Adrenal gland (tissue), 12 donors: Measurements from ENCODE around the gene AGBL1. TPM values are rescaled to one million over a fixed set of nuclear protein-coding genes. Genes with fewer than 3 reads are reported as not detected.

Experiments
- DNase-seq, 7 donors: peaks; one replicate each; pipeline ENCODE4 v3.0.0-alpha.2; 2019 to 2020
- H3K27ac ChIP-seq, 5 donors: fragments of 200-600 bp; sonication (generic) in 4 of 5; 1 replicate in 3 of 5; 2 replicates in 2 of 5; pipeline versions ENCODE4 v1.5.1 to v1.8.0; 2016 to 2020; ENCODE audit warnings: mild to moderate bottlenecking in 1 of 5
- H3K27me3 ChIP-seq: fragments of 200-600 bp; 2 replicates; pipeline ENCODE4 v1.8.0; 2021
- H3K36me3 ChIP-seq, 2 donors: fragments of 200-600 bp; replicated peaks in 1 of 2; 1 replicate in 1 of 2; 2 replicates in 1 of 2; pipeline versions ENCODE4 v1.5.1 to v1.8.0; 2018 to 2022
- H3K4me1 ChIP-seq, 2 donors: fragments of 200-600 bp; replicated peaks in 1 of 2; 1 replicate in 1 of 2; 2 replicates in 1 of 2; pipeline versions ENCODE4 v1.5.1 to v1.8.0; 2018 to 2021
- H3K4me3 ChIP-seq, 4 donors: fragments of 200-600 bp; sonication (generic) in 3 of 4; one replicate each; pipeline ENCODE4 v1.5.1; 2016 to 2018
- H3K9me3 ChIP-seq, 3 donors: fragments of 200-600 bp; sonication (generic) in 1 of 3; replicated peaks in 1 of 3; 1 replicate in 2 of 3; 2 replicates in 1 of 3; pipeline versions ENCODE4 v1.5.1 to v1.8.0; 2016 to 2021
- POLR2A ChIP-seq, 2 donors: fragments of 450-650 bp; IDR thresholded peaks; one replicate each; pipeline ENCODE4 v1.6.1; 2017; ENCODE audit warnings: antibody characterized with exemption in 2 of 2, mild to moderate bottlenecking in 2 of 2, moderate library complexity in 1 of 2
- WGBS, 4 donors: extraction: QIAGEN DNeasy Blood & Tissue Kit in 2 of 4; methylation state at CpG; one replicate each; pipeline versions ENCODE4 v1.1.5 to v1.1.7; 2013 to 2017; 5-methylcytosine and 5-hydroxymethylcytosine counted together
- intact Hi-C, 2 donors: fragments of 100-400 bp; cut with DNase I; formaldehyde crosslinking; loops; one replicate each; pipeline versions ENCODE4 v1.14.1 to v1.15.0; 2022 to 2023
- polyA plus RNA-seq, 3 donors: library from polyadenylated mRNA; stranded (reverse); fragments of 200-250 nt in 2 of 3; fragments of 350-450 nt in 1 of 3; fragmentation: Illumina TruSeq in 1 of 3; extraction: RNeasy Lipid Tissue Mini Kit (QIAGEN cat#74804) in 1 of 3; gene quantifications; one replicate each; pipeline ENCODE4 v1.2.3, GENCODE V29; 2013 to 2014
- total RNA-seq, 9 donors: library from RNA; depleted of rRNA in 4 of 9; stranded (reverse); fragments of >200 nt in 4 of 9; fragments of 120-200 nt in 1 of 9; fragmentation: NEBNext Ultra II Directional in 1 of 9; extraction: Animal tissue kit (Norgen Biotek cat#: 25700) in 1 of 9; gene quantifications; one replicate each; pipeline versions ENCODE4 v1.1.0 to v1.2.4, GENCODE V29; 2013 to 2023
- TF ChIP-seq, protein P1 (sequence below), 6 experiments: fragments of 450-650 bp in 4 of 6; fragments of 200-600 bp in 2 of 6; sonication (generic) in 1 of 6; IDR thresholded peaks; 1 replicate in 5 of 6; 2 replicates in 1 of 6; pipeline versions ENCODE4 v1.5.1 to v1.8.0; 2016 to 2021; ENCODE audit warnings: antibody characterized with exemption in 6 of 6, mild to moderate bottlenecking in 2 of 6, moderate library complexity in 1 of 6
- donor health status: healthy with polysubstance abuse.
- donor health status: Bipolar disorder and iron deficiency.
- donor health status: DM: yes; HTN: yes; CAD: no.
- donor health status: DM: no; HTN: no; CAD: no.
- donor health status: DM: no; HTN: no; CAD: no.
- donor health status: DM: yes; HTN: yes; CAD: no.

AGBL1 gene
- total and polyA plus RNA-seq, 12 donors, result 0.04 to 0.07 (median 0.06) TPM; not detected in 9

DNA sequence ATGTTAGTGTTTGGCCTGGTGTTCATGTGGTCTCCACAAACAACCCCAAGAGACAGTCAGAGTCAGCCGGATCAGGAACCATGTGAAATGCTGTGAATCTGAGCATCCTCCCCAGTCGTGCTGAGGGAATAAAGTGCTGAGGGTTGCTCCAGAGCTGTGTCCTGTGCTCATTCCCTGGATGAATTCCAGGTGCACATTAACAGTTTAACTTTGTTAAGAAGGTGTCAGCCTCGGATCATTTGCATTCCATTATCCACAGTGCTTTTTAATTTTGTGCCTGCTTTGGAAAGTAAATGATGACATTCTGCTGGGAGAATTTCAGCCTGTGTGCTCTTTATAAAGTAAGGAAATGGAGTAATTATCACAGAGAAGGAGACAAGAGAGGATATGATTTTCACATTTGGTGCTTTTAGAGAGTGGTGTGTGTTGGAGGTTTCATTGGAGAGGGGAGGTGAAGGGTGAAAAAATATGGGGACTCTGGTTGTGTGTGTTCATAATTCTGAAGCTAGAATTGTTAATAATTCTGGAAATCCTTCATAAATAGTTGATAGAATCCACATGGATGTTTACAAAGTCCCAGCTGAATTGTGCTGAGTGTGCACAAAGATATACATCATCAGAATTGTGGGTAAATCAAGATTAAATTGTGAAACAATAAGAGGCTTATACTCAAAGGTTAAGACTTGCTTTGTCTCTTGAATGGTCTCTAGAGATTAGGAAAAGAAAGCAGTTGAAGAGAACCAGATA is 621.4 kb downstream of the AGBL1 start:
- Histone ChIP-seq H3K27ac (no peak overlapping the region), H3K36me3 (no peaks in the 10 kb centered on the region), H3K4me1 (no peaks in the 10 kb centered on the region), H3K27me3 (peaks cover 7% of the 10 kb centered on the region), H3K9me3 (no peaks in the 10 kb centered on the region), H3K4me3 (no peak overlapping the region)
- DNase-seq, result no peak
- intact Hi-C loops, result no loop called here
- 42 to 62% (median 50%) methylated on average over 3 of the region's 3 CpGs for WGBS, 4 donors
- TF ChIP-seq, protein P1, sequence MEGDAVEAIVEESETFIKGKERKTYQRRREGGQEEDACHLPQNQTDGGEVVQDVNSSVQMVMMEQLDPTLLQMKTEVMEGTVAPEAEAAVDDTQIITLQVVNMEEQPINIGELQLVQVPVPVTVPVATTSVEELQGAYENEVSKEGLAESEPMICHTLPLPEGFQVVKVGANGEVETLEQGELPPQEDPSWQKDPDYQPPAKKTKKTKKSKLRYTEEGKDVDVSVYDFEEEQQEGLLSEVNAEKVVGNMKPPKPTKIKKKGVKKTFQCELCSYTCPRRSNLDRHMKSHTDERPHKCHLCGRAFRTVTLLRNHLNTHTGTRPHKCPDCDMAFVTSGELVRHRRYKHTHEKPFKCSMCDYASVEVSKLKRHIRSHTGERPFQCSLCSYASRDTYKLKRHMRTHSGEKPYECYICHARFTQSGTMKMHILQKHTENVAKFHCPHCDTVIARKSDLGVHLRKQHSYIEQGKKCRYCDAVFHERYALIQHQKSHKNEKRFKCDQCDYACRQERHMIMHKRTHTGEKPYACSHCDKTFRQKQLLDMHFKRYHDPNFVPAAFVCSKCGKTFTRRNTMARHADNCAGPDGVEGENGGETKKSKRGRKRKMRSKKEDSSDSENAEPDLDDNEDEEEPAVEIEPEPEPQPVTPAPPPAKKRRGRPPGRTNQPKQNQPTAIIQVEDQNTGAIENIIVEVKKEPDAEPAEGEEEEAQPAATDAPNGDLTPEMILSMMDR (IDR thresholded peaks at IDR 0.05), result no peak
- TF ChIP-seq POLR2A (IDR thresholded peaks at IDR 0.05), result no peak

DNA sequence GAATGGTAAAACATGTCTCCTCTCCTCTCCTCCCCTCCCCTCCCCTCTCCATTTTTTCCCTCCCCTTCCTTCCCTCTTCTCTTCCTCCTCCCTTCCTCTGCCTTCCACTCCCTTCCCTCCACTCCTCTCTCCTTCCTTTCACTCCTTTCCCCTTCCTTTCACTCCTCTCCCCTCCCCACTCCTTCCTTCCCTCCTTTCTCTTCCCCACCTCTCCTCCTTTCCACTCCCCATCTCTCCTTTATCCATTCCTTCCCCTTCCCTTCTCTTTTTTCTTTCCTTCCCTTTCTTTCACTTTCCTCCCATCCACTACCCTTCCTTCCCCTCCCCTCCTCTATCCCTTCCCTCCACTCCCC is 621.9 kb downstream of the AGBL1 start:
- H3K36me3 ChIP-seq, result no peaks in the 10 kb centered on the region
- no peak overlapping the region for H3K27ac ChIP-seq
- no peaks in the 10 kb centered on the region for H3K9me3 ChIP-seq
- DNase-seq, result no peak
- intact Hi-C loops, result no loop called here
- H3K4me1 ChIP-seq, result no peaks in the 10 kb centered on the region
- H3K27me3 ChIP-seq, result peaks cover 7% of the 10 kb centered on the region
- H3K4me3 ChIP-seq, result no peak overlapping the region
- TF ChIP-seq, protein P1 (IDR thresholded peaks at IDR 0.05), result no peak
- TF ChIP-seq POLR2A (IDR thresholded peaks at IDR 0.05), result no peak

DNA sequence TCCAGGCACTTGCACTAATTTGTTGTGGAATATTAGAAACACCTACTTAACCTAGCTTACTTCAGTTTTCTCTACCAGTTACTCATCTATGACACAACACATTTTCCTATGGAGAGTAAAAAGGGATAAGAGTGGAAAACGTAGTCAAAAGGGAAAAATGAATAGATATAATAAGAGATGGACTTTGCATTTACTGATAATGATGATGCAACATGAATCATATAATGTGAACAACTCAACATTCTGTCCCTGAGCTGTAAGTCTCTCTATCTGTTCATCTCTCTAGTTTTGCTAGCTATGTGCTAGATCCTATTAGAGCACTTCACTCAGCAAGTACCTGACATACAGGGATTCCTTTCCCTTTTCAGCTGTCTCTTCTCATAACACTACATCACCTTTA is 627.1 kb downstream of the AGBL1 start:
- Histone ChIP-seq H3K27me3 (peaks cover 11% of the 10 kb centered on the region), H3K4me3 (no peak overlapping the region), H3K9me3 (no peaks in the 10 kb centered on the region), H3K4me1 (no peaks in the 10 kb centered on the region), H3K27ac (no peak overlapping the region), H3K36me3 (no peaks in the 10 kb centered on the region)
- DNase-seq, result no peak
- intact Hi-C loops, result no loop called here
- TF ChIP-seq, protein P1 (IDR thresholded peaks at IDR 0.05), result no peak
- no peak for TF ChIP-seq POLR2A (IDR thresholded peaks at IDR 0.05)
- WGBS, 4 donors, result 32 to 64% (median 50%) methylated on average over 1 of the region's 1 CpG

DNA sequence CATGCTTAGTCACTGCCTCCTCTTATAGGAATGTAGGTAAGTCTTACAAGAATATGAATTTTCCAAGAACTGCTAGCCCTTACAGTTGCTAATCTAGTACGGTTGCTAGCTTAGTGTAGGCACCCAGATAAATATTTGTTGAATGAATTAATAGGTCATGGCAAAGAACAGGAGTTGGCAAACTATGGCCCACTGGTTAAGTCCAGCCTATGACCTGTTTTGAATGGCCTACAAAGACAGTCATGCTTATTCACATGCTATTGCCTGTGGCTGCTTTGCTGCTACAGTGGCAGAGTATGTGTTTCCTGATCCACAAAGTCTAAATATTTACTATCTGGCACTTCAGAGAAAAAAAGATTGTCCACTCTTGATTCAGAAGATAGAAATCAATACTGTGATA is 631.8 kb downstream of the AGBL1 start:
- intact Hi-C loops, result no loop called here
- no peaks in the 10 kb centered on the region for H3K4me1 ChIP-seq
- TF ChIP-seq, protein P1 (IDR thresholded peaks at IDR 0.05), result no peak
- no peak for TF ChIP-seq POLR2A (IDR thresholded peaks at IDR 0.05)
- no peaks in the 10 kb centered on the region for H3K36me3 ChIP-seq
- no peak overlapping the region for H3K4me3 ChIP-seq
- no peak for DNase-seq
- H3K27me3 ChIP-seq, result peaks cover 7% of the 10 kb centered on the region
- H3K9me3 ChIP-seq, result no peaks in the 10 kb centered on the region
- H3K27ac ChIP-seq, result no peak overlapping the region
- 73 to 88% (median 83%) methylated on average over 1 of the region's 1 CpG for WGBS, 4 donors
